NCI-H1105 treated with DMSO at 0.1 percent for 48 hours (cell line): Measurements from ENCODE around the gene SCGB3A2.

Source experiments
- DNase-seq: peaks from one replicate; lab custom pipeline; 2025; lab: John Stamatoyannopoulos, UW

The SCGB3A2 gene

DNA sequence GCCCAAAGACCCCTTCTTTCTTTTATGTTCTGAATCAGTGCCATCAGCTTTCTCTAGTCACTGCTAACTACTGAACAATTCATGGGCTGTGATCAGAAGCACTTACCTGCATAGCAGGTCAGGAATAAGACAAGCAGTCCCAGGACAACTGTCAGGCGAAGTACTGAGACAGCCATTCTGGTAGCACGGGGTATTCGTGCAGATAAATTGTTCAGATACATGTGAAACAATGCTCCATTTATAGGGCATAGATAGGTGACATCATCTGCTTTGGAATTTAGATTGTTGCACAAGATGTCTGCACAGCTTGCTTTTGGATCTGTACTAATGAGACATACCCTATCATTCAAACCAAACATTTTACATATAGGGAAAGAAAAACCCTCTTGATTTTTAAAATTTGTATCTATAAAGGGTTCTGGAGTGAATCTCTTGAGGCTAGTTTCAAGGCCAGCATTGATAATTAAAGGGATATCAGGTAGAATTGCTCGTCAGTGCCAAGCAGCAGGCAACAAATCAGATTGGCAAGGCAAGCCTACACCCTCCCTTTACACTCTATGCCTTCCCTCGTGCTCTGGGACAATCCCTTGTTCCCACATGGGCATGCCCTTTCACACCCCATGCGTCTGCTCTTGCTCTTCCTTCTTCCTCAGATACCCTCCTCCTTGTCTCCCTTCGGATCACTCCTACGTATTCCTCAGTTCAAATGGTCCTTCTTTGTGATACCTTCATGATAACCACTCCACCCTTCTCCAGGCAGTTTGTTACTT, 28.0 kb downstream of the SCGB3A2 start, which contains the start of gene C5orf46:
TSS of gene C5orf46 (minus strand) at position 213 of the 770 bp plus-strand sequence. CDS start at position 176, 37 bp downstream.
- no peak for DNase-seq

DNA sequence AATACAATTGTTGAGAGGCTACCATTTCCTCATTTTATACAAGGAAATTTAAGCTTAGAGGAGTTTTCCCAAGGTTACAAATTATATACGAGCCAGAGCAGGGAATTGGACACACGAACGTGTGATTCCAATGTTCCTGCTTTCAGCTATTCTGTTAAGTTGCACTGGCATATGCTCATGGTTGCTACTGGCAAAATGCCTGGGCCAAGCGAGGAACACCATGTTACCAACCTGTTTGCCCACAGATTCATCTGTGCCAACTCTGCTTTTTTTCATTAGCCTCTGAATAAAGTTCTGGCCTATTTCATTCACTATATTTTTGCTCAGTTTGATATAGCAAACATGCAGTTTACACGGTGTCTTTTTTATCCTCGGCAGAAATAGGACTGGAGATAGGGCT, 32.9 kb downstream of the SCGB3A2 start:
- DNase-seq: no peak

DNA sequence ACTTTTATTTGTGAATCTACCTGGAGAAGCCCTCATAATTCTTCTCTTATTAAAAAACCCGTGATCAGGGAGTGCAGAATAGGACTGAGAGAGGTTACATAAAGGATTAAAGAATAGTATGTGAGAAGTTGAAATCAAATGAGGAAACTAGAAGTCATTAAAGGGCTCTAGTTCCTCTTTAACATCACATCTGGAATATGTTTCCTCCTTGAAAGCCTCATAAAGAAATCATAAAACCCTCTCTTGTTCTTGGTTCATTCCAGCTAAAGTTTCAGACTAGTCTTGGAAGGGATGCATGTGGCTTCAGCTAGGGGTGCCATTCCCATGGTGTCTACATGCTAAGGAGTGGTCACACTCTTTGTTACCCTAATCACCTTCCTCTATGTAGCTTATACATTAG, 33.5 kb downstream of the SCGB3A2 start:
- no peak for DNase-seq

DNA sequence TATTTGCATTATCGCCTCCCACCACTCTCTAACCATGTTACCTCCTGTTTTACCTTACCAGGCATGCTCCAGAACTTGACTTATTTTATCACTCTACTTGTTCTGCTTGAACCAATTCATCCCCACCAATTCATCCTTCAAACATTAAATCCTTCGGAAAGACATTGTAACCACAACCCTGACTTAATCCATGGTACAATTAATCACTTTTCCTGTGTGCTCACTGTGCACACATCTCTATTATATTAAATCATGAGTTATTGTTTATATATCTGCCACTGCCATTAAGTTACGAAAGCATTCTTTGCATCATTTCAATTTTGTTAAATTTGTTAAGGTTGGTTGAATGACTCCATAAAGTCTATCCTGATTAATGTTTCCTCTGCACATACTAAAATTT, 35.3 kb downstream of the SCGB3A2 start:
- no peak for DNase-seq

DNA sequence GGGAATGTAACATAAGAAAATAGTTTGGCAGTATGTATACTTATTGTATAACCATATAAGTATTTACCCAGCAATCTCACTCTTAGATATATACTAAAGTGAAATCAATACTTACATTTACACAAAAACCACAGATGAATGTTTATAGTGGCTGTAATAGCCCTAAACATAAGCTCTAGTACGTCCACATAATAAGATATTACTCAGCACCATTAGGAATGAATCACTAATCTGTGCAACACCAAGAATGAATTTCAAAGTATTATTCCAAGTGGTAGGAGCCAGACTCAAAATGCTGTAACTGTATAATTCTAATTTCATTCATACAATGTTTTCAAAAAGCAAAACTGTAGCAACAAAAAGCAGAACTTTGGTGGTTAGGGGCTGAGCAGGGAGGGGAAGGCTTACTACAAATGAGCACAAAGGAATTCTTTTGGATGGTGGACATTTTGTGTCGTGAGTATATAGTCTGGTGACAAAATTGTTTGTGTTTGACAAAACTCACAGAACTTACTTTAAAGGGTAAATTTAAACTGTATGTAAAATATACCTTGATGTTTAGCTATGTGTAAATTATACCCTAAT, 39.7 kb downstream of the SCGB3A2 start:
- DNase-seq: no peak

DNA sequence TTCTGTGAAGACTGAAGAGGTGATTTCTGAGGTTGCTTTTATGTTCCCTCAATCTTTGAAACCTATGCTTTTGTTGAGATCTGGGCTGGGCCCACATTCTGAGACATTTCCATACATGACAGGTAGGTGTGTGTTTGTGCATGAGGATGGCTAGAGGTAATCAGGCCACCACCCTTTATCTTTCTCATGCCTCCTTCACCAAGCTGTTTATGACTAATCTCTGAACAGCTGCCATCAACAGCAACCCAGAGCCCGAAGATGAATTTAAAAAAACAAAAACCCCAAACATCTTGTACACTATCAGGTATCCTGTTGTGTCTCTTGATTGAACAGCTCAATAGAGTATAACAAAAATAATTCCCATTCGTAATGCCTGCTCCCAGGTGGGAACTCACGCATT, 40.4 kb downstream of the SCGB3A2 start:
- DNase-seq: no peak

DNA sequence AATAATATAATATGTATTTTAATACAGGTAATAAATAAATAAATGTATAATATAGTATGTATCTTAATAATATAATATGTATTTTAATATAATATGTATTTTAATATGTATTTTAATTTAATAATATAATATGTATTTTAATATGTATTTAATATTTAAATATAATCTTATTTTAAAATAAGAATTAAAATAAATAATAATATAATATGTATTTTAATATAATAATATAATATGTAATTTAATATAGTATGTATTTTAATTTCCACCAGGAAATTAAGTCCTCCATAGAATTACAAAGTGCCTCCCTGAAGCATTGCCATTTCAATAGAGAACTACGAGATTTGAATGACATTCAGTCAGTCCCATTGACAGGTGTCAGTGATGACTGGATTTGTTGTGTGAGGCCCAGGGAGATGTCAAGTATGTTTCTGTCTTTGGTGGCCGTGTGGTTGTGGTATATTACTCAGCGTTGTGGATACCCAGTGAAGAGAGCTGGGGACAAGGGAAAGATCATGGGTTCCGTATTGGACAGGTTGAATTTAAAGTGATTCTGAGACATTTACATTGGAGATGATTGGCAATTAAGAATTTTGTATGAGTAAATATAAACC, 42.0 kb downstream of the SCGB3A2 start:
- DNase-seq: no peak

DNA sequence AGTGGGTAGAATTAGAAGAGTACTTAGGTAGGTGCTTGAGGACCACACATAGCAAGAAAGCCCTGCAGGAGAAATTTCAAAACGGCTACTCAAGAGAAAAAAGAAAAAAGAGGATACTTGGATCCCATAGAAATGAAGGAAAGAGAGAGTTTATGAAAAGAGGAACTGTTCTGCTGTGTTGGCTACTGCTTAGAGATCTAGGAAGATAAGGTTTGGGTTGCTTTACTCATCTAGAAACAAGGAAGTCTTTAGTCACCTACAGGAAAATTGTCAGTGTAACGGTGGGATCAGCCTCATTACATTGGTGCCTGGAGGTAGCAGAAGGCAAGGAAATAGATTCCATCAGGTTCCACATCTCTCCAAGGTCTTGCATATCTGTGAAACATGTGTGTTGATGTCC, 42.6 kb downstream of the SCGB3A2 start:
- no peak for DNase-seq

DNA sequence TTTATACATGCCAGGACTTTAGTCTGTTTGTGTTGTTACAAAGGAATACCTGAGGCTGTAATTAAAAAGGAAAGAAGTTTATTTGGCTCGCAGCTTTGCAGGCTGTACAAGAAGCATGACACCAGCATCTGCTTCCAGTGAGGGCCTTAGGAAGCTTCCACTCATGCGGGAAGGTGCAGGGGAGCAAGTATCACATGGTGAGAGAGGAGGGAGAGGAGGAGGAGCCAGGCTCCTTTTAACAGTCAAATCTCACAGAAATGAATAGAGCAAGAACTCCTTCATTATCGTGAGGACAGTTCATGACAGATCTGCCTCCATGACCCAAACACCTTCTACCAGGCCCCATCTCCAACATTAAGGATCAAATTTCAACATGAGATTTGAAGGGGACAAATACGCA, 46.5 kb downstream of the SCGB3A2 start:
- no peak for DNase-seq

DNA sequence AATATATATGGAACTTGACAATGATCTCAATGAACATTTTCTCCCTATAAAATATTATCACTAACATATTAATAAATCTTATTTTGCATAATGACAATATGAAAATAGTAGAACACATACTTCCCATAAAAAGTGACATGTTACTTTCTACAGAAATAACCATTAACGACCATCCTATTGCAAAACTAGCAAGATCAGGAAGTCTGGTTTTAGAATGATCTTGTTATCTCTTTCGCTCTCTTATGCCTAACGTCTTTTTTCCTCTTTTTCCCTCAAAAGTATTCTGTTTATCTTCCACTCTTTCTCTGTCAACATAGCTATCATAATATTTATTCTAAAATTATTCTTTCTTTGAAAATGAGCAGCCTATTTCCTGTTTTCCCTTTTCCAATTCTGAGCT, 49.4 kb downstream of the SCGB3A2 start:
- no peak for DNase-seq

DNA sequence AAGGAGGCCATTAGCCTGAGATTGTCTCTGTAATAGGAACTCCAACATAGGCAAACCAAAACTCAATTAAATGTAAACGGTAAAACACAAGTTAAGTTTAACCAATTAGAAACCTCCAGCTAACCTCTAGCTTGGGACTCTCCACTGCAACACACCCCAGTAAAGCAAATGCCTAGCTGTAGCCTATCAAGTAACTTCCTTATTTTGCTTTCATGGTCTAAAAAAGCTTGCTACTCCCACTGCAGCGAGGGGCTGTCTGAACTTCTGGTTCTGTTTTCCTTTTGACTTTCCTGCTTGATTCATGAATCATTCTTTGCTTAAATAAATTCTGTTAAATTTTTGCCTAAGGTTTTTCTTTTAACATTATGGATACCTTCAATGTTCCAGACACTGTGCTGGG, 52.3 kb downstream of the SCGB3A2 start:
- no peak for DNase-seq
